G401.6 (cell line): ENCODE results near the gene TEP1.
"Not testable (repeated sequence)": the region's sequence is repeated elsewhere in the genome, so short reads cannot be mapped to it uniquely, and the experiment has no call there.

Experiments used
- FAIRE-seq: peaks from 2 replicates; lab custom pipeline; 2012; peaks lifted over from hg19 to GRCh38; lab: Jason Lieb, UNC

Gene TEP1

GRCh38 chr14:20412876-20413743 is at the start of gene TEP1:
TEP1 (minus strand) TSS chr14:20413501; CDS start chr14:20408439, 5,062 bp downstream.
- FAIRE-seq: no peak

GRCh38 chr14:20461225-20462141 is 48.2 kb upstream of the TEP1 start, which contains the start of gene PIP4P1:
PIP4P1 (minus strand) TSS chr14:20461434; CDS start chr14:20461325, 109 bp downstream.
- FAIRE-seq: peak; percentile 99

GRCh38 chr14:20460458-20461224 is 47.3 kb upstream of the TEP1 start:
- FAIRE-seq: no peak

- FAIRE-seq: no peak
Observed at GRCh38 chr14:20458031-20458789, 44.9 kb upstream of the TEP1 start.

GRCh38 chr14:20456971-20457370 is 43.7 kb upstream of the TEP1 start:
- no peak for FAIRE-seq

GRCh38 chr14:20455355-20456300 is 42.3 kb upstream of the TEP1 start:
- FAIRE-seq: no peak

GRCh38 chr14:20454516-20455354 is 41.4 kb upstream of the TEP1 start, which contains the start of the genes APEX1 and OSGEP:
APEX1 (plus strand) TSS chr14:20455226; CDS start chr14:20455646, 420 bp downstream.
OSGEP (minus strand) TSS chr14:20454812; CDS start chr14:20454683, 129 bp downstream.
- FAIRE-seq: peak; percentile 97

GRCh38 chr14:20452831-20453230 is 39.5 kb upstream of the TEP1 start:
- not testable (repeated sequence) for FAIRE-seq

- FAIRE-seq: no peak
Observed at GRCh38 chr14:20446889-20447288, 33.6 kb upstream of the TEP1 start.

GRCh38 chr14:20443650-20444049 is 30.3 kb upstream of the TEP1 start:
- FAIRE-seq: not testable (repeated sequence)

- FAIRE-seq: no peak
Observed at GRCh38 chr14:20441461-20441860, 28.2 kb upstream of the TEP1 start.

- FAIRE-seq: no peak
Observed at GRCh38 chr14:20440882-20441281, 27.6 kb upstream of the TEP1 start.

GRCh38 chr14:20440465-20440864 is 27.2 kb upstream of the TEP1 start:
- no peak for FAIRE-seq

- no peak for FAIRE-seq
Observed at GRCh38 chr14:20438664-20439063, 25.4 kb upstream of the TEP1 start.

- FAIRE-seq: no peak
Observed at GRCh38 chr14:20436363-20436755, 23.1 kb upstream of the TEP1 start.

GRCh38 chr14:20435582-20436362 is 22.5 kb upstream of the TEP1 start, which contains the start of gene KLHL33:
KLHL33 (minus strand) TSS chr14:20436166; CDS start chr14:20435811, 355 bp downstream.
- FAIRE-seq: no peak

GRCh38 chr14:20434701-20435581 is 21.6 kb upstream of the TEP1 start:
- FAIRE-seq: no peak
